BE2C (cell line): Measurements from ENCODE around the gene CPEB4.

Experiments used
- DNase-seq: peaks from one replicate; pipeline ENCODE4 v3.0.0-alpha.2; 2020
- H3K27me3 ChIP-seq: fragments of 250-450 bp; sonication (Bioruptor Pico); 2 replicates; pipeline ENCODE4 v1.5.1; 2020; ENCODE audit warnings: mild to moderate bottlenecking
- H3K36me3 ChIP-seq: fragments of 250-450 bp; sonication (Bioruptor Pico); 2 replicates; pipeline ENCODE4 v1.5.1; 2020; ENCODE audit warnings: mild to moderate bottlenecking
- H3K4me1 ChIP-seq: fragments of 250-450 bp; sonication (Bioruptor Pico); 2 replicates; pipeline ENCODE4 v1.5.1; 2020
- H3K4me3 ChIP-seq: 2 replicates; pipeline ENCODE4 v1.5.1; 2011; ENCODE audit warnings: low read depth, low read length
- H3K9me3 ChIP-seq: fragments of 250-450 bp; sonication (Bioruptor Pico); 2 replicates; pipeline ENCODE4 v1.5.1; 2020
- TF ChIP-seq, protein P1 (sequence below): IDR thresholded peaks from 2 replicates; pipeline ENCODE4 v1.5.1; 2012; ENCODE audit warnings: mild to moderate bottlenecking, low read depth, low read length

CPEB4 gene

GRCh38 chr5:173988554-173989431 lies 100.6 kb downstream of the CPEB4 start, which contains the start of gene C5orf47:
TSS of gene C5orf47 (plus strand) at chr5:173989170. CDS start at chr5:173989264, 94 bp downstream.
- TF ChIP-seq, protein P1, sequence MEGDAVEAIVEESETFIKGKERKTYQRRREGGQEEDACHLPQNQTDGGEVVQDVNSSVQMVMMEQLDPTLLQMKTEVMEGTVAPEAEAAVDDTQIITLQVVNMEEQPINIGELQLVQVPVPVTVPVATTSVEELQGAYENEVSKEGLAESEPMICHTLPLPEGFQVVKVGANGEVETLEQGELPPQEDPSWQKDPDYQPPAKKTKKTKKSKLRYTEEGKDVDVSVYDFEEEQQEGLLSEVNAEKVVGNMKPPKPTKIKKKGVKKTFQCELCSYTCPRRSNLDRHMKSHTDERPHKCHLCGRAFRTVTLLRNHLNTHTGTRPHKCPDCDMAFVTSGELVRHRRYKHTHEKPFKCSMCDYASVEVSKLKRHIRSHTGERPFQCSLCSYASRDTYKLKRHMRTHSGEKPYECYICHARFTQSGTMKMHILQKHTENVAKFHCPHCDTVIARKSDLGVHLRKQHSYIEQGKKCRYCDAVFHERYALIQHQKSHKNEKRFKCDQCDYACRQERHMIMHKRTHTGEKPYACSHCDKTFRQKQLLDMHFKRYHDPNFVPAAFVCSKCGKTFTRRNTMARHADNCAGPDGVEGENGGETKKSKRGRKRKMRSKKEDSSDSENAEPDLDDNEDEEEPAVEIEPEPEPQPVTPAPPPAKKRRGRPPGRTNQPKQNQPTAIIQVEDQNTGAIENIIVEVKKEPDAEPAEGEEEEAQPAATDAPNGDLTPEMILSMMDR: no peak
- H3K9me3 ChIP-seq: no peaks in the 10 kb centered on the region

GRCh38 chr5:173989432-173990082 lies 101.4 kb downstream of the CPEB4 start:
- Histone ChIP-seq H3K27me3 (no peaks in the 10 kb centered on the region), H3K36me3 (no peaks in the 10 kb centered on the region), H3K4me3 (no peak overlapping the region), H3K9me3 (no peaks in the 10 kb centered on the region), H3K4me1 (no peaks in the 10 kb centered on the region)
- no peak for DNase-seq
- TF ChIP-seq, protein P1: no peak

More at GRCh38 chr5:173988554-173989431, 100.6 kb downstream of the CPEB4 start, which contains the start of gene C5orf47:
- Histone ChIP-seq H3K27me3 (no peaks in the 10 kb centered on the region), H3K36me3 (no peaks in the 10 kb centered on the region), H3K4me1 (no peaks in the 10 kb centered on the region), H3K4me3 (no peak within 1 kb of the TSS)
- no peak for DNase-seq

DNA sequence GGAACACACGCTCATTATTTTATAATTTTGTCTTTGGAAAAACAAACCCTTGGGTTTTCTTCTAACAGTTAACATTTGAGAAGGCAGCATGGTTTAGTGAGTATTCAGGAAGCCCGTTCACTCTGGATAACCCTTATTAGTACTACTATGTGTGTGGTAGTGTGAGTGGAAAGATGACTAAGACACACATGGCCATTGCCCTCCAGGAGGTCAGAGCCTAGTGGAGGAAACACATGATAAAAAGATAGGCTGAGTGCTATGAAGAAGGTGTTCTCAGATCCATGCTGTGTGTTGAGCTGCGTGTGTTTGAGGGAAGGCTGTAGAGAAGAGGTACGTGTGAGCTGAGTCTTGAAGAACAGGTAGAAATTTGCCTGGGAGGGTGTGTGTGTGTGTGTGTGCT lies 109.2 kb downstream of the CPEB4 start:
- Histone ChIP-seq H3K36me3 (no peaks in the 10 kb centered on the region), H3K27me3 (no peaks in the 10 kb centered on the region; the same call in 1 of the 2 replicates), H3K4me3 (no peak overlapping the region), H3K4me1 (no peaks in the 10 kb centered on the region), H3K9me3 (no peaks in the 10 kb centered on the region)
- no peak for DNase-seq
- TF ChIP-seq, protein P1: no peak

- Histone ChIP-seq H3K4me3 (no peak overlapping the region), H3K4me1 (no peaks in the 10 kb centered on the region), H3K27me3 (no peaks in the 10 kb centered on the region; the same call in 1 of the 2 replicates), H3K9me3 (no peaks in the 10 kb centered on the region), H3K36me3 (no peaks in the 10 kb centered on the region)
- no peak for DNase-seq
- TF ChIP-seq, protein P1: no peak
Measured at GRCh38 chr5:173998531-173998930, 110.4 kb downstream of the CPEB4 start.

GRCh38 chr5:174000076-174000475 lies 111.9 kb downstream of the CPEB4 start:
- H3K27me3 ChIP-seq: no peaks in the 10 kb centered on the region; the same call in 1 of the 2 replicates
- TF ChIP-seq, protein P1: no peak

More at GRCh38 chr5:174000076-174000475, 111.9 kb downstream of the CPEB4 start:
- Histone ChIP-seq H3K4me1 (no peaks in the 10 kb centered on the region), H3K9me3 (no peaks in the 10 kb centered on the region), H3K36me3 (no peaks in the 10 kb centered on the region), H3K4me3 (no peak overlapping the region)
- no peak for DNase-seq
